SHP77 treated with DMSO at 0.1 percent for 48 hours (cell line): ENCODE results near the gene LMAN1L.

Experiments used
- DNase-seq: peaks from one replicate; lab custom pipeline; 2025; lab: John Stamatoyannopoulos, UW

LMAN1L gene

DNA sequence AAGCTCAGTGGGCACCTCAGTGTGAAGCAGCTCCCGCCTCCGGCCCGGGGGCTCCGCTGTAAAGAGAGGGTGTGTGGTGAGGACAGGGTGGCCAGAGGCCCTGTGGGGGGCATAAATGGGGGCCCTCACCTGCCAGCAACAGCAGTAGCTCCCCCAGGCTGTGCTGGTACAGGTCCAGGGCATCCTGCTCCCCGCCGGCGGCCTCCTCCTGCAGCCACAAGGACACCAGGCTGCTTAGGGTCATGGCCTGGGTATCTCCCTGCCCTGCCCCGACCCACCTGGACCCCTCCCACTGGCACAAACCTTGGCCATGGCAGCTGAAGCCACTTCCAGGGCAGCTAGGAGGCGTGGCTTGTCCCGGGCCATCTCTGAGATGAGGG lies 25.5 kb downstream of the LMAN1L start:
- DNase-seq: no peak

DNA sequence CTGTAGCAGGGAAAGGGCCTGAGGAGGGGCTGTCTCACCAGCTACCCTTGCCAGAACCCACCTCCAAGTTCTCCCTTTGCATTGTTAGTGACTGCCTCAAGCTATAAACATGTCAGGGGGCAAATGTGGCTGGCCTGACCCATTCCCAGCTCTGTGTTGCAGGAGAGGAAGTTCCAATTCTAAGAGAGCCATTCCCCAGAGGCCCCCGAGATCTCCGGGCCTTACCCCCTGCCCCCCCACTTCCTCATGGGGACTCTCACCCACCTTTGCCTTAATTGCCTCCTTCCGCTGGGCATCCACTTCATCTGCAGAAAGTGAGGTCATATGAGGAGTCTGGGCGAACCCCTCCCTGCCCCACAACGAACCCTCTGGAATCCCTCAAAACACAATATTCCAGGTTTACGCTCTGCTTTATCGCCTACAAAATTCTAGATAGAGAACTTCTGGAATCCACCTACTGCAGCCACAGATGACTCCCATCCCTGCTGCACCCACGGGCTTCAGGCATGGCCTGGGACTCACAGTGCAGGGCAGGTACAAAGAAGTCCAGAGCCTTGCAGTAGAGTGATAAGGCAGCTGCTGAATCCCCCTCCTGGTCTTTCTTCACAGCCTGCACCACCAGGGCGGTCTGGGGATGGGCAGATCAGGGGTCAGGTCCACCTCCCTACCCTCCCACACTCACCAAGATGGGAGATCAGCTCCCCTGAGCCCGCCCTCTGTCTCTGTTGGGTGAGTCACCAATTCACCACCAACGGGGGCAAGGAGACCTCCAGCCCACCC lies 26.3 kb downstream of the LMAN1L start:
- no peak for DNase-seq

- no peak for DNase-seq
Observed at GRCh38 chr15:74839526-74840395, 27.1 kb downstream of the LMAN1L start.

GRCh38 chr15:74840851-74841775 lies 28.5 kb downstream of the LMAN1L start:
- no peak for DNase-seq

GRCh38 chr15:74841891-74842373 lies 29.3 kb downstream of the LMAN1L start:
- no peak for DNase-seq

- peak; percentile 53 for DNase-seq
Observed at GRCh38 chr15:74842581-74843444, 30.2 kb downstream of the LMAN1L start, which contains the start of gene ULK3. ULK3 (minus strand) TSS chr15:74843156; CDS start chr15:74843105, 51 bp downstream.

DNA sequence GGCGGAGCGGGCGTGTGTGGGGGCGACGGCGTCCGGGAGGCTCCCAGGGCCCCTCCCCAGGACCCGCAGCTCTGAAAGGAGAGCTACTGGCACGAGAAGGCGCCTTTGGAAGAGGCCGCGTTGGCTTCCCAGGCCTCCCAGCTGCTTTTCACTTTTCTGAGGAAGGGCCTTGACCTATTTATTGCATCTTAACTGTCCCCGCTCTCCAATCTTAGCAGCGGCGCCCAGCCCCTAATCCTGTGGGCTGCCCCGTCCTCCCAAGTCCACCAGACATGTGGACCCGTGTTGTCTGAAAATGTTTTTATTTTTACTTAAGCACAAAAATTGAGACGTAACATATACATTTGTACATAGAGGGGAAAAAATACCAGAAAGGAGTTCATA lies 30.8 kb downstream of the LMAN1L start:
- DNase-seq: no peak

DNA sequence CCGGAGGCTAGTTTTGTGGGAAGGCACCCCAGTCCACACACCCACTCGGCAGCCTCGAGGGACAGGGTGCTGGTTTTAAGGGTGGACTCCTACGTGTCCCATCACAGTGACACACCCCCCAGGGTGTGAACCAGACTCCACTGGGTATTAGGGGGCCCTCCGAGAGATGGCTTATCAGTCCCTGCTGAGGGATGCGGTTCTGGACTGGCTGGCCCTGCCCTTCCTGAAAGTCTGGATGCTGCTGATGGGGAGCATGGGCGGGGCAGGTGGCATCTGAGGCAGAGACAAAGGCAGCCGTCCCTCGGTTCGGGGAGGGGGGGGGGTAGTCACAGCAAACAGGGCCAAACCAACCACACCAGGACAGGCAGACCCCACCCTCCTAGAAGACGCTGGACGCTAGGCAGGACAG lies 31.3 kb downstream of the LMAN1L start:
- no peak for DNase-seq

- DNase-seq: no peak
Observed at GRCh38 chr15:74844319-74845207, 31.9 kb downstream of the LMAN1L start.

GRCh38 chr15:74845208-74845568 lies 32.6 kb downstream of the LMAN1L start:
- DNase-seq: no peak

DNA sequence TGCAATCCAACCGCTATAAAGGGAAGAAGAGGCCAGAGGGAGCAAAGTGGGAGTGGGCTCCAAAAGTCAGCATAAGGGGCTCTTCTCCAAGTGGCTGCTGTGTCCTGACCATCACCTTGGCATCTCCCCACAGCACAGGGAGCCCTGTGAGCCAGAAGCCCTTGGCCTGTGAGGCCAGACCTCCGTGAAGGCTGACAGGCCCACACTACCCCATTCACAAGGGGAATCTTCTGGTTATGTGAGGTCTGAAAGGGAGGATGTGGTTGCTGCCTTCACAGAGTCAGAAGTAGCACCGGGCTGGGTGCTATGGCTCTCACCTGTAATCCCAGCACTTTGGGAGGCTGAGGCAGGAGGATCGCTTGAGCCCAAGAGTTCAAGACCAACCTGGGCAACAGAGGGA lies 32.9 kb downstream of the LMAN1L start:
- DNase-seq: no peak

- no peak for DNase-seq
Observed at GRCh38 chr15:74847432-74847831, 34.8 kb downstream of the LMAN1L start.

DNA sequence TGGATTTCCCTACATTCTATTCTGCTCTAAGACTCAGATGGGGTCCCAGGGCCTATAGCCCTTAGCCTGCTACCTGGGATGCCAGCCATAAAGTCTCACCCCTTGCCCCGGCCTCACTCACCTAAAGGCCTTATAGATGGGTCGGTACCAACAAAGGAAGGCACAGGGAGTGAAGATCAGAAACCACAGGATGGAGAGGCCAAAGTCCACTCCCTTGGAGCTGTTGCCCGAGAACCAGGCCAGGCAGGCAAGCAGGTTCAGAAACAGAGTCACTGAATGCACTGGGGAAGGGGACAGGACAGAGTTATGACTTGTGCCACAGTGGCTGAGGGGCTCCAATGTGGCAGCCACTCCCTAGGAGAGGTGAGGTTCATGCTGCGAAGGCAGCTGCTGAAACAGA lies 37.8 kb downstream of the LMAN1L start:
- no peak for DNase-seq

DNA sequence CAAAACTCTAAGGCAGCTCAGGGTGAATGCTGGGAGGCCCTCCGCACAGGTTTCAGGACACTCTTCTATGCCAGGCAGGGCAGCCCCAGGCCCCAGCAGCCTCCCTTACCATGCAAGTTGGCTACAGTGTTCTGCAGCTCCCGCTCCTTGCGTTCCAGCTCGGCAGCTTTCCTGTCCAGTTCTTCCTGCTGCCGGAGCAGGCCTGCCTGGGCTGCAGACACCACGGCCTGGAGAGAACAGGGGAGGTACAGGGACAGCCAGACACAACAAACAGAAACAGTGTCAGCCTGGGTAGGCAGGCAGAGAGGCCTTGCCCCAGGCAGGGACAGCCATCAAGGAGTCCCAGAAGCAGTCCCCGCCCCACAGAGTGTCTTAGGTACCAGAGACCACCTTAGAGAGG lies 39.3 kb downstream of the LMAN1L start:
- no peak for DNase-seq

GRCh38 chr15:74854453-74855022 lies 41.9 kb downstream of the LMAN1L start:
- no peak for DNase-seq

GRCh38 chr15:74855857-74856256 lies 43.2 kb downstream of the LMAN1L start:
- DNase-seq: no peak

GRCh38 chr15:74856537-74856936 lies 43.9 kb downstream of the LMAN1L start:
- no peak for DNase-seq

GRCh38 chr15:74857082-74857655 lies 44.5 kb downstream of the LMAN1L start:
- no peak for DNase-seq

GRCh38 chr15:74857671-74858368 lies 45.2 kb downstream of the LMAN1L start:
- DNase-seq: no peak
